ENCODE data around the gene NPBWR2. TPM values are rescaled to one million over a fixed set of nuclear protein-coding genes. Genes with fewer than 3 reads are reported as not detected.

The NPBWR2 gene
- total and polyA plus RNA-seq, 2 donors (not counting 3 experiments of a cell fraction or from before 2014, with no cell fraction given) = not detected

- H2AFZ ChIP-seq (ENCODE audit: low read depth, low read length) = no peak overlapping the region
- no TSS peak for BruUV-seq (replicated peaks)
- CTCF ChIA-PET = interaction anchor here (1.3 kb wide), 1 partner anchor 67 kb away, joined by 3 read pairs; the partner anchor contains the start of gene LKAAEAR1
These were observed 43.6 kb upstream of the NPBWR2 start for GRCh38 chr20:64150756-64151632.

More at GRCh38 chr20:64150756-64151632, 43.6 kb upstream of the NPBWR2 start:
- Histone ChIP-seq H3K79me2 (ENCODE audit: control insufficient read depth, insufficient read depth, low read length) (no peaks in the 10 kb centered on the region), H3K27ac (ENCODE audit: insufficient read depth, low read depth, low read length) (no peak overlapping the region), H3K4me3 (replicated peaks in 1 of 3; ENCODE audit: insufficient read depth in 1 of 3, low read depth in 1 of 3, low read length in 3 of 3) (no peak overlapping the region), H3K9me3 (replicated peaks; ENCODE audit: control insufficient read depth, insufficient read depth, low read length) (no peaks in the 10 kb centered on the region), H3K9me1 (replicated peaks; ENCODE audit: control insufficient read depth, extremely low read depth, insufficient read depth, low read length) (no peaks in the 10 kb centered on the region), H3K36me3 (ENCODE audit: control insufficient read depth in 2 of 2, extremely low read depth in 1 of 2, insufficient read depth in 2 of 2, low read length in 2 of 2) (no peaks in the 10 kb centered on the region), H4K20me1 (replicated peaks; ENCODE audit: control insufficient read depth, extremely low read depth, insufficient read depth, low read length) (no peaks in the 10 kb centered on the region), H3K27me3 (ENCODE audit: control insufficient read depth in 2 of 2, insufficient read depth in 2 of 2, low read length in 2 of 2) (no peaks in the 10 kb centered on the region), H3K4me2 (ENCODE audit: insufficient read depth, low read length) (no peak overlapping the region), H3K4me1 (ENCODE audit: control insufficient read depth, extremely low read depth, insufficient read depth, low read length) (no peaks in the 10 kb centered on the region), H3K9ac (replicated peaks; ENCODE audit: extremely low read depth, insufficient read depth, low read length) (no peak overlapping the region)
- intact Hi-C loops (cut with micrococcal nuclease) (no loop called here), dilution Hi-C loops (cut with MboI; ENCODE audit: extremely low pct_ligation_motif_present, low sequenced_read_pairs) (no loop called here)
- POLR2A ChIA-PET = no interaction called here
- TF ChIP-seq POLR2A (IDR thresholded peaks at IDR 0.05; ENCODE audit: low read depth, low read length) (no peak), MYC (IDR thresholded peaks at IDR 0.05; ENCODE audit: low read depth, low read length) (no peak), CTCF (IDR thresholded peaks at IDR 0.05; ENCODE audit: extremely low read depth in 1 of 2, insufficient read depth in 1 of 2, low read depth in 1 of 2, low read length in 2 of 2) (no peak), JUN (IDR thresholded peaks at IDR 0.05; ENCODE audit: borderline replicate concordance, insufficient read depth, insufficient read length, low read depth) (no peak), GATA2 (IDR thresholded peaks at IDR 0.05; ENCODE audit: insufficient read depth, insufficient read length, low read depth, low read length) (no peak), POLR2AphosphoS5 (IDR thresholded peaks at IDR 0.05; ENCODE audit: insufficient read depth, low read depth, low read length) (no peak), EZH2 (IDR thresholded peaks at IDR 0.05; ENCODE audit: borderline replicate concordance, low read depth, low read length, severe bottlenecking) (no peak), FOS (IDR thresholded peaks at IDR 0.05; ENCODE audit: borderline replicate concordance, insufficient read depth, low read length) (no peak)
- TF ChIP-seq, protein P1, sequence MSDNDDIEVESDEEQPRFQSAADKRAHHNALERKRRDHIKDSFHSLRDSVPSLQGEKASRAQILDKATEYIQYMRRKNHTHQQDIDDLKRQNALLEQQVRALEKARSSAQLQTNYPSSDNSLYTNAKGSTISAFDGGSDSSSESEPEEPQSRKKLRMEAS (IDR thresholded peaks at IDR 0.05; ENCODE audit: insufficient read depth, insufficient read length) = no peak
- no peak for FAIRE-seq
- no peak for DNase-seq (ENCODE audit: low read depth, low spot score)
